A673 (cell line): ENCODE results near the gene BICD1.

Experiments
- CTCF ChIP-seq: fragments of 300-800, 200-600 bp; sonication (generic); conservative IDR thresholded peaks from 2 replicates; pipeline ENCODE4 v1.5.1; 2017; ENCODE audit warnings: low read depth, mild to moderate bottlenecking, antibody characterized with exemption, low read length, moderate library complexity, mixed read lengths
- EZH2 ChIP-seq: fragments of 200-600 bp; sonication (generic); IDR thresholded peaks from 2 replicates; pipeline ENCODE4 v1.6.1; 2017; ENCODE audit warnings: borderline replicate concordance, low read depth, mild to moderate bottlenecking, mixed read lengths, antibody characterized with exemption, low read length; ENCODE audit not compliant: poor library complexity, severe bottlenecking

- TF ChIP-seq CTCF (no peak), EZH2 (no peak)
These were observed 8.5 kb upstream of the BICD1 start for GRCh38 chr12:32098112-32098511.
